GM18867 (cell line): ENCODE measurements around the gene NTN3.

Experiments
- ATAC-seq: cut with Tn5 transposase; IDR thresholded peaks from one replicate; pipeline ENCODE4 v1.9.1; 2021; ENCODE audit warnings: mild to moderate bottlenecking, moderate library complexity; ENCODE audit not compliant: unreplicated experiment

Gene NTN3

GRCh38 chr16:2465653-2466415 is 5.3 kb upstream of the NTN3 start:
- no peak for ATAC-seq

GRCh38 chr16:2466667-2467527 is 4.2 kb upstream of the NTN3 start:
- ATAC-seq: no peak

- ATAC-seq: no peak
These were observed 3.4 kb upstream of the NTN3 start for GRCh38 chr16:2467528-2468232.

- ATAC-seq: no peak
These were observed 2.8 kb upstream of the NTN3 start for GRCh38 chr16:2468233-2468724.

GRCh38 chr16:2468725-2469398 is 2.2 kb upstream of the NTN3 start:
- no peak for ATAC-seq

GRCh38 chr16:2469399-2470233 is 1.5 kb upstream of the NTN3 start:
- no peak for ATAC-seq

- ATAC-seq: no peak
These were observed 879 bp upstream of the NTN3 start for GRCh38 chr16:2470234-2470601.

- ATAC-seq: no peak
These were observed 488 bp upstream of the NTN3 start for GRCh38 chr16:2470603-2471015.

- no peak for ATAC-seq
These were observed 773 bp downstream of the NTN3 start for GRCh38 chr16:2471653-2472487.

GRCh38 chr16:2472488-2472864 is 1.4 kb downstream of the NTN3 start:
- no peak for ATAC-seq

- ATAC-seq: no peak
These were observed 1.9 kb downstream of the NTN3 start for GRCh38 chr16:2472885-2473445.

GRCh38 chr16:2473446-2473926 is 2.4 kb downstream of the NTN3 start:
- no peak for ATAC-seq

GRCh38 chr16:2473999-2474876 is 3.1 kb downstream of the NTN3 start:
- ATAC-seq: peak; percentile 32

GRCh38 chr16:2474877-2475412 is 3.8 kb downstream of the NTN3 start, which contains the start of gene TBC1D24:
Gene TBC1D24 (plus strand): TSS chr16:2475127. CDS start chr16:2496149, 21,022 bp downstream.
- peak; percentile 65 for ATAC-seq

GRCh38 chr16:2475413-2476344 is 4.6 kb downstream of the NTN3 start:
- peak; percentile 20 for ATAC-seq

GRCh38 chr16:2476345-2476720 is 5.2 kb downstream of the NTN3 start:
- ATAC-seq: no peak
